ENCODE measurements around the gene FBXW10B. TPM values are rescaled to one million over a fixed set of nuclear protein-coding genes. Genes with fewer than 3 reads are reported as not detected.

The FBXW10B gene
- total RNA-seq (2022; extraction: Qiagen RNA extraction; ENCODE audit: low read depth), result 2.1 to 4.6 TPM (median 2.9 TPM) in 5 replicates

DNA sequence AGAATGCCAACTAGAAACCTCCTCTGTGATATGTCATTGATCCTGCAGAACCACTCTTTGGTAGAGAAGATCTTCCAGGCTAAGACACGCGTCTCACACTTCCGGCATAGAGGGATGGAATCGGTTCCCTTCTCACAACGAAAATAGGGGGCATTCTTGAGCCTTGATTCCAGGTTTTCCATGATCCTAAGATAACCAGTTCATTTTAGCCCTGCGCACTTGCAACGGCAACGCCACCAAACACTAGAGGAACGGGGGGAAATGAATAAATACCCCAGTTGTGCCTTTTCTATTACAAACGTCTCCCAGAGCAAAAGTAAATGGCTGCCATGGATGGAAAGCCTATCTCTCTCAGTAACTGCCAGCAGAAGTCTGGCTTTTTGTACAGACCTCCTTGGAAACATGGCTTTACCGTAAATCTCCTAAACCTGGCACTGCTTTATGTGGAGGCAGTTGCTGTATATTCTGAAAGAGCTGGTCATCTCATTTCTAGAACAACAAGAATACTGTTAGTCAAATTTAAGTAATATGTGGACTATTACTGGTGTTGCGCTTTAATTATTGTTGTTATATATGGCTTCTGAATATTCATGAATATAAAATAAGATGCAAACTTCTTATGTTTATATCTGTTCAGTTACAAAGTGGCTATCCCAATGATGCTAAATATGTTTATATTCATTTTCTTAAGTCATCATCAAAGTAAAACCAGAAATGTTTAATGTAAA, at the start of gene FBXW10B:
Gene FBXW10B, minus strand, starts transcription at position 374 of the 728 bp plus-strand sequence. Its CDS starts 192 bp downstream, at position 182.

Other genes with a start within 250 kb of the FBXW10B start
- 0.49 to 0.95 TPM (median 0.58 TPM) in 4 of 5 replicates, not detected in the other for gene CDRT4, start 152.1 kb downstream of the FBXW10B start, total RNA-seq (2022; extraction: Qiagen RNA extraction; ENCODE audit: low read depth)
- 7.5 to 14.0 TPM (median 9.0 TPM) in 5 replicates for gene TVP23C, start 56.2 kb downstream of the FBXW10B start, total RNA-seq (2022; extraction: Qiagen RNA extraction; ENCODE audit: low read depth)
- 211 to 263 TPM (median 234 TPM) in 5 replicates for gene TRIM16, start 64.6 kb upstream of the FBXW10B start, total RNA-seq (2022; extraction: Qiagen RNA extraction; ENCODE audit: low read depth)
- gene ZNF286A, start 80.0 kb upstream of the FBXW10B start, total RNA-seq (2022; extraction: Qiagen RNA extraction; ENCODE audit: low read depth), result 21.4 to 39.2 TPM (median 27.6 TPM) in 5 replicates
- not detected in 5 replicates for gene TBC1D26, start 112.6 kb upstream of the FBXW10B start, total RNA-seq (2022; extraction: Qiagen RNA extraction; ENCODE audit: low read depth)